ENCODE measurements around the gene NLGN2. TPM values are rescaled to one million over a fixed set of nuclear protein-coding genes. Genes with fewer than 3 reads are reported as not detected.

Gene NLGN2
- polyA plus RNA-seq, 1 experiment = 8.5 TPM

DNA sequence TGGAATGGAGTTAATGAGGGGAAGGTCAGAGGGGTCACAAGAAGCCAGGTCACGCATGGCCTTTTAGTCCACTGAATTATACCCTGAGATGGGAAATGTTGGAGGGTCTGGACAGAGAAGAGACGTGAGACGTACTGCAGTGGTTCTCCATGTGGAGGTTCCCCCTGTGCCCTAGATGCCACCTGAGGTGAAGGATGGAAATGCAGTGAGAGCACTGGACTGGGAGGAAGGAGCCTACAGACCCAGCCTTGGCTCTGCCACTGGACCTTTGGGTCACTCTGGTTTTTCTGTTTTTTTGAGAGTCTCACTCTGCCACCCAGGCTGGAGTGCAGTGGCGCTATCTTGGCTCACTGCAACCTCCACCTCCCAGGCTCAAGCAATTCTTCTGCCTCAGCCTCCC lies 11.5 kb upstream of the NLGN2 start:
- H3K4me3 ChIP-seq (ENCODE audit: low read depth, low read length) = no peak overlapping the region
- ChIA-PET CTCF (no interaction called here), POLR2A (no interaction called here)
- TF ChIP-seq, protein P1, sequence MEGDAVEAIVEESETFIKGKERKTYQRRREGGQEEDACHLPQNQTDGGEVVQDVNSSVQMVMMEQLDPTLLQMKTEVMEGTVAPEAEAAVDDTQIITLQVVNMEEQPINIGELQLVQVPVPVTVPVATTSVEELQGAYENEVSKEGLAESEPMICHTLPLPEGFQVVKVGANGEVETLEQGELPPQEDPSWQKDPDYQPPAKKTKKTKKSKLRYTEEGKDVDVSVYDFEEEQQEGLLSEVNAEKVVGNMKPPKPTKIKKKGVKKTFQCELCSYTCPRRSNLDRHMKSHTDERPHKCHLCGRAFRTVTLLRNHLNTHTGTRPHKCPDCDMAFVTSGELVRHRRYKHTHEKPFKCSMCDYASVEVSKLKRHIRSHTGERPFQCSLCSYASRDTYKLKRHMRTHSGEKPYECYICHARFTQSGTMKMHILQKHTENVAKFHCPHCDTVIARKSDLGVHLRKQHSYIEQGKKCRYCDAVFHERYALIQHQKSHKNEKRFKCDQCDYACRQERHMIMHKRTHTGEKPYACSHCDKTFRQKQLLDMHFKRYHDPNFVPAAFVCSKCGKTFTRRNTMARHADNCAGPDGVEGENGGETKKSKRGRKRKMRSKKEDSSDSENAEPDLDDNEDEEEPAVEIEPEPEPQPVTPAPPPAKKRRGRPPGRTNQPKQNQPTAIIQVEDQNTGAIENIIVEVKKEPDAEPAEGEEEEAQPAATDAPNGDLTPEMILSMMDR (IDR thresholded peaks at IDR 0.05; ENCODE audit: insufficient read depth, low read depth, low read length) = no peak
- H3K27me3 ChIP-seq (ENCODE audit: control insufficient read depth, insufficient read depth, low read length) = no peaks in the 10 kb centered on the region
- H3K36me3 ChIP-seq (ENCODE audit: control insufficient read depth, insufficient read depth, low read length) = peaks cover 1% of the 10 kb centered on the region; the same call in 1 of the 2 replicates
- no peak for DNase-seq (ENCODE audit: low read depth)

DNA sequence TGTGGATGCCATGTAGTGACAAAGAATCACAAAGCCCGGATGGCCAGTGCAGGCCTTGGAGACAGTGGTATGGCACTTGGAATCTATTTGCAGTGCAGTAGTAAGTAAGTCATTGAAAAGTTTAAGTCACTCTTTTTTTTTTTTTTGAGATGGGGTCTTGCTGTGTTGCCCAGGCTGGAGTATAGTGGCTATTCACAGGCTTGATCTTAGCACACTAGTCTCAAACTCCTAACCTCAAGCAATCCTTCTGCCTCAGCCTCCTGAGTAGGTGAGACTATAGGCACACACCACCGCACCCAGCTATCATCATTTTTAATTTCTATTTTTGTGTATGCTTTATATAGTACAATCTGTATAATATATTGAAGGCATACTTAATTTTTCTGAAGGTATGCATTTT lies 9.0 kb upstream of the NLGN2 start:
- no peak for DNase-seq (ENCODE audit: low read depth)
- Histone ChIP-seq H3K27me3 (ENCODE audit: control insufficient read depth, insufficient read depth, low read length) (no peaks in the 10 kb centered on the region), H3K36me3 (ENCODE audit: control insufficient read depth, insufficient read depth, low read length) (no peaks in the 10 kb centered on the region), H3K4me3 (ENCODE audit: low read depth, low read length) (no peak overlapping the region)
- TF ChIP-seq, protein P1 (IDR thresholded peaks at IDR 0.05; ENCODE audit: insufficient read depth, low read depth, low read length) = no peak
- POLR2A ChIA-PET = interaction anchor here (0.6 kb wide), 1 partner anchor 77 kb away, joined by 3 read pairs; no protein-coding TSS in a partner anchor
- CTCF ChIA-PET = interaction anchor here (0.6 to 1.8 kb wide), 3 partner anchors 115 to 191 kb away, joined by 3 to 6 read pairs (median 4); no protein-coding TSS in a partner anchor

DNA sequence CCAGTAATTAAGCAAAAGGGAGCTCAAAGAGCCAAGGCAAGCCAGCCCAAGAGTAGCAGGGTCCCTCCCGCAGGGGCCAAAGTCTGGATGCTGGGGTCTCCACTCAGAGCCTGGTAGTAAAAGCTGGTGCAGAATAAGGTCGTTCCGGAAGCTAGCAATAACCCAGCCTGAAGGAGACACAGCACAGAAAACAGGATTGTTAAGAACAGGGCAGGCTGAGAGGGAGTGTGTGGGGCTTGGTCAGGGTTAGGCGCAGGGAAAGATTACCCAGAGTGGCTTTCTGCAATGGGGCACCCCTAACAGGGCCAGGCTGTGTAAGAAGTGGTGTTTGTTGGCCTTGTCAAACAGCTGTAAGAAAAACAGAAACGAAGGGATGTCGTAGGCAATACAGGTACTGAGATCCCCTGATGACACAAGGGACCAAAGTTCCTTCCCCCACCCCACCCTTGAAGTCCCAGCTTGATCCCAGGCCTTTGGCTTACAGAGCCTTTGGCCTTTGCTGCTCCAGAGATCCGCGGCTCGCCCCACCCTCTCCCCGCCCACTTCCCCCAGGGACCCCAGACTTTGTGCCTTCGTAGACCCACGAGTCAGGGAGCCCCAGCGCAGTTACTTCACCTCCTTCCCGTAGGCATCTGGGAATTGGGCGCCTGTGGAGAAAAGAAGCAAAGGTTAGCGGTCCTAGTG lies 4.5 kb upstream of the NLGN2 start:
- peak overlapping the region; percentile 59 for H3K4me3 ChIP-seq (ENCODE audit: low read depth, low read length)
- ChIA-PET CTCF (interaction anchor here (0.9 to 4.6 kb wide), 5 partner anchors 14 to 158 kb away, joined by 3 to 22 read pairs (median 6); partner anchors contain the start of genes SENP3 and TMEM95), POLR2A (interaction anchor here (0.6 to 1.1 kb wide), 5 partner anchors 48 to 173 kb away, joined by 3 to 11 read pairs (median 6); partner anchors contain the start of gene NEURL4)
- no peak for DNase-seq (ENCODE audit: low read depth)
- TF ChIP-seq, protein P1 (IDR thresholded peaks at IDR 0.05; ENCODE audit: insufficient read depth, low read depth, low read length) = no peak
- no peaks in the 10 kb centered on the region for H3K27me3 ChIP-seq (ENCODE audit: control insufficient read depth, insufficient read depth, low read length)
- H3K36me3 ChIP-seq (ENCODE audit: control insufficient read depth, insufficient read depth, low read length) = no peaks in the 10 kb centered on the region

DNA sequence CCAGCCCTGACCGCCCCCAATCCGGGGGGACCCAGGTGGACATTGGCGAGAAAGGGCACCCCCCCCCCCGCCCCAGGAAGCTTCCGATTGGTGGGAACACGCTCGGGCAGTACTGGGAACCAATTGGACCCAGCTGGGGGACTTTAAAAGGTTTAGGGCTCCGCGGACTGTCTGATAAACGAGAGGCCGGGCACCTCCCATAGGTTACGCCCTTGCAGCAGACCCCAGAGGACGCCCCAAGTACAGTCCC lies 4.0 kb upstream of the NLGN2 start:
- TF ChIP-seq, protein P1 (IDR thresholded peaks at IDR 0.05; ENCODE audit: insufficient read depth, low read depth, low read length) = no peak
- POLR2A ChIA-PET = interaction anchor here (0.6 to 1.1 kb wide), 13 partner anchors 9 to 172 kb away, joined by 3 to 11 read pairs (median 6); partner anchors contain the start of genes NEURL4, PLSCR3 and POLR2A
- no peaks in the 10 kb centered on the region for H3K27me3 ChIP-seq (ENCODE audit: control insufficient read depth, insufficient read depth, low read length)
- H3K4me3 ChIP-seq (ENCODE audit: low read depth, low read length) = peak overlapping the region; percentile 59
- no peak for DNase-seq (ENCODE audit: low read depth)
- 0 out of 2 replicates have a peak, but pooled peaks cover 1% of the 10 kb centered on the region for H3K36me3 ChIP-seq (ENCODE audit: control insufficient read depth, insufficient read depth, low read length)
- CTCF ChIA-PET = interaction anchor here (0.6 to 4.6 kb wide), 6 partner anchors 15 to 157 kb away, joined by 3 to 22 read pairs (median 6); partner anchors contain the start of genes SENP3 and TMEM95

DNA sequence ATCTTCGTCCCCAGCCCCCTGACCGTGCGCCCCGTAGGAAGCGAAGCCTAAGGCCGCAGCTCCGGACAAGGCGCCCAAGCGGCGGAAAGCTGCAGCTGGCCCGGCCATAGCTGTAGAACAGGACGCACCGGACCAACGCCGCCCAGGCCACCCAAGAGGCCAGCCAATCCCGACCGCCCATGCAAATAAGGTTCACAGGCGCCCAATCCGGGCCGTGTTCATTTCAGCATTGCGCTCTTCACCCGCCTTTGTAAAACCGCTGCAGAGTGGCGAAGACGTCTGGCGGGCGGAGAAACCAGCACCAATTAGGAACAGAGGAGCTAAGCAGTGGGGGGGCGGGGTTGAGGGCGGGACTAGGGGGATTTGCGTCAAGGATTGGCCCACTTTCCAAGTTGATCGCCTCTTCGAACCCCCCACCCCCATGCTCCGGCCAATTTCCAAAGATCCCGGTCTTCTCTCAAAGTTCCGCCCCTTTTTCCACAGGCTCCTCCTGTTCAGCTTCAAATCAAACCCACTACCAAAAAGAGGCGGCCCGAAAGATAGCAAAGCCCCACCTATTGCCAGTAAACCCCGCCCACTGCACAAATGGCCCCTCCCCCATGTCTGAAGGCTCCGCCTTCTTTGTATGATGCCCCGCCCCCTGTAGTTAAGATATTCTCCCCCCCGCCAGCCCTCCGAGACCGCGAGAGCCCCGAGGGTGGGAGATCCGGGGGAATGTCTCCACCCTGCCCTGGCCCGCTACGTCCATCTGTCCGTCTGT lies 3.5 kb upstream of the NLGN2 start, which contains the start of gene TMEM256:
TSS of gene TMEM256 (minus strand) at position 121 of the 760 bp plus-strand sequence. CDS start at position 108, 13 bp downstream.
- TF ChIP-seq, protein P1 (IDR thresholded peaks at IDR 0.05; ENCODE audit: insufficient read depth, low read depth, low read length) = no peak
- Histone ChIP-seq H3K27me3 (ENCODE audit: control insufficient read depth, insufficient read depth, low read length) (no peaks in the 10 kb centered on the region), H3K36me3 (ENCODE audit: control insufficient read depth, insufficient read depth, low read length) (peaks cover 5% of the 10 kb centered on the region), H3K4me3 (ENCODE audit: low read depth, low read length) (peak within 1 kb of the TSS; percentile 59)
- CTCF ChIA-PET = interaction anchor here (0.6 to 4.6 kb wide), 7 partner anchors 15 to 157 kb away, joined by 3 to 22 read pairs (median 6); partner anchors contain the start of genes SENP3 and TMEM95
- DNase-seq (ENCODE audit: low read depth) = peak; percentile 98
- POLR2A ChIA-PET = interaction anchor here (0.6 to 1.1 kb wide), 13 partner anchors 9 to 172 kb away, joined by 3 to 11 read pairs (median 6); partner anchors contain the start of genes NEURL4, PLSCR3 and POLR2A

All from BJ (cell line).